Keratinocyte (primary cell): ENCODE data around the gene GSTO2. TPM values are rescaled to one million over a fixed set of nuclear protein-coding genes. Genes with fewer than 3 reads are reported as not detected.

Source experiments
- DNase-seq: peaks from one replicate; pipeline ENCODE4 v3.0.0-alpha.2; 2011; ENCODE audit warnings: low read depth, missing footprints, low spot score
- FAIRE-seq: peaks from 2 replicates; lab custom pipeline; 2011; peaks lifted over from hg19 to GRCh38; lab: Jason Lieb, UNC
- H2AFZ ChIP-seq: 2 replicates; pipeline ENCODE4 v1.6.0; 2012; ENCODE audit warnings: low read length, control low read depth, inconsistent platforms; ENCODE audit not compliant: control insufficient read depth
- H3K27ac ChIP-seq: 2 replicates; pipeline ENCODE4 v1.5.1; 2011; ENCODE audit warnings: low read length; ENCODE audit not compliant: control insufficient read depth, insufficient read depth
- H3K27me3 ChIP-seq: 3 replicates; pipeline ENCODE4 v1.6.0; 2011; ENCODE audit warnings: low read length; ENCODE audit not compliant: control insufficient read depth, insufficient read depth; ENCODE audit errors: extremely low read depth
- H3K36me3 ChIP-seq, 2 experiments: 2 replicates in 1 of 2; 3 replicates in 1 of 2; pipeline ENCODE4 v1.5.1; 2011; ENCODE audit warnings: low read length in 2 of 2, mild to moderate bottlenecking in 1 of 2; ENCODE audit not compliant: control insufficient read depth in 2 of 2, insufficient read depth in 2 of 2; ENCODE audit errors: extremely low read depth in 1 of 2
- H3K4me1 ChIP-seq: 3 replicates; pipeline ENCODE4 v1.5.1; 2011; ENCODE audit warnings: low read length; ENCODE audit not compliant: control insufficient read depth, insufficient read depth; ENCODE audit errors: extremely low read depth
- H3K4me2 ChIP-seq: 3 replicates; pipeline ENCODE4 v1.6.0; 2011; ENCODE audit warnings: low read depth, low read length; ENCODE audit not compliant: control insufficient read depth, insufficient read depth; ENCODE audit errors: extremely low read depth
- H3K4me3 ChIP-seq, 3 experiments: fragments of 200-600 bp in 1 of 3; sonication (generic) in 1 of 3; 2 replicates in 2 of 3; 3 replicates in 1 of 3; pipeline ENCODE4 v1.5.1; 2011 to 2016; ENCODE audit warnings: low read length in 3 of 3, mild to moderate bottlenecking in 3 of 3, control low read depth in 2 of 3, inconsistent platforms in 1 of 3, low read depth in 1 of 3, mixed read lengths in 1 of 3, mixed run types in 1 of 3, moderate library complexity in 1 of 3; ENCODE audit not compliant: control insufficient read depth in 2 of 3, insufficient read depth in 2 of 3; ENCODE audit errors: extremely low read depth in 1 of 3
- H3K79me2 ChIP-seq: 2 replicates; pipeline ENCODE4 v1.6.0; 2012; ENCODE audit warnings: low read length; ENCODE audit not compliant: control insufficient read depth, insufficient read depth
- H3K9ac ChIP-seq: 3 replicates; pipeline ENCODE4 v1.6.0; 2011; ENCODE audit warnings: low read length; ENCODE audit not compliant: control insufficient read depth, insufficient read depth; ENCODE audit errors: extremely low read depth
- H3K9me1 ChIP-seq: 3 replicates; pipeline ENCODE4 v1.6.0; 2011; ENCODE audit warnings: low read length; ENCODE audit not compliant: control insufficient read depth, insufficient read depth; ENCODE audit errors: extremely low read depth
- H3K9me3 ChIP-seq: 2 replicates; pipeline ENCODE4 v1.5.1; 2012; ENCODE audit warnings: low read depth, low read length; ENCODE audit not compliant: control insufficient read depth
- H4K20me1 ChIP-seq: 3 replicates; pipeline ENCODE4 v1.6.0; 2011; ENCODE audit warnings: low read length; ENCODE audit not compliant: control insufficient read depth, insufficient read depth; ENCODE audit errors: extremely low read depth
- EZH2 ChIP-seq: IDR thresholded peaks from one replicate; pipeline ENCODE4 v1.6.1; 2012; ENCODE audit warnings: inconsistent platforms, mild to moderate bottlenecking, low read length, moderate library complexity
- dilution Hi-C: fragments of 300-500 bp; cut with MboI; formaldehyde crosslinking; loops from one replicate; pipeline ENCODE4 v1.7.0; 2020; ENCODE audit warnings: low sequenced_read_pairs; ENCODE audit not compliant: extremely low pct_ligation_motif_present
- polyA plus RNA-seq, 5 experiments: library from polyadenylated mRNA; depleted of rRNA in 3 of 5; stranded (reverse) in 3 of 5; stranded (forward) in 1 of 5; unstranded in 1 of 5; fragments of >200 nt; gene quantifications; 1 replicate in 1 of 5; 2 replicates in 3 of 5; 3 replicates in 1 of 5; pipeline versions ENCODE4 v1.2.1 to v1.2.3, GENCODE V29; 2011 to 2012; ENCODE audit warnings: missing spikeins in 2 of 5, low read depth in 1 of 5, low replicate concordance in 1 of 5
- TF ChIP-seq, protein P1 (sequence below), 3 experiments: IDR thresholded peaks in 1 of 3; conservative IDR thresholded peaks in 1 of 3; optimal IDR thresholded peaks in 1 of 3; 2 replicates in 2 of 3; 3 replicates in 1 of 3; pipeline versions ENCODE3 to v1.5.1; 2011; ENCODE audit warnings: low read length in 3 of 3, mild to moderate bottlenecking in 3 of 3, moderate library complexity in 2 of 3, control low read depth in 1 of 3, inconsistent platforms in 1 of 3; ENCODE audit not compliant: insufficient read depth in 2 of 3; ENCODE audit errors: extremely low read depth in 1 of 3

Gene GSTO2
- polyA plus RNA-seq, 1 donor (not counting 4 experiments of a cell fraction or from before 2014, with no cell fraction given), result 56.9 TPM

DNA sequence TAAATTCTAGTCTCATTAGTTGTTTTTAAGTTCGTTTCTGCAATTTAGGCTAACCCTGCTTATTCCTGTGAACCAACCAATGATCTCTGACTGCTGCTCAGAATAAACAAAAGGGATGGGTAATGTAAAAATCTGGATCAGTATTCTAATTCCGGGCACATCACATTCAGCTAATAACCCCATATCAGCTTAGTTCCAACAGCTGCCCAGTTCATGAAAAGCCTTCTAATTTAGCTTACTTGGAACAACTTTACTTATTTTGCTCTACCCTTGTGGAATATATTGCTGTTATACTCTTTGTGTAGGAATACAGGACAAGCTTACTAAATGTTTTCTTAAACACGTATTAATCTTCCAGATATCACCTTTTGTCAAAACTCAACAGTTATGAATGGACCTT lies 33.2 kb upstream of the GSTO2 start:
- H3K9me1 ChIP-seq, result no peaks in the 10 kb centered on the region
- H3K27ac ChIP-seq, result no peak overlapping the region
- H3K4me2 ChIP-seq, result no peak overlapping the region
- H2AFZ ChIP-seq, result no peak overlapping the region
- no peaks in the 10 kb centered on the region for H3K9me3 ChIP-seq
- no peaks in the 10 kb centered on the region for H3K36me3 ChIP-seq
- H3K4me1 ChIP-seq, result no peaks in the 10 kb centered on the region
- dilution Hi-C loops, result no loop called here
- DNase-seq (no peak), FAIRE-seq (no peak)
- H3K4me3 ChIP-seq, result no peak overlapping the region
- H3K27me3 ChIP-seq, result no peaks in the 10 kb centered on the region
- no peaks in the 10 kb centered on the region for H3K79me2 ChIP-seq
- TF ChIP-seq EZH2, result no peak
- TF ChIP-seq, protein P1, sequence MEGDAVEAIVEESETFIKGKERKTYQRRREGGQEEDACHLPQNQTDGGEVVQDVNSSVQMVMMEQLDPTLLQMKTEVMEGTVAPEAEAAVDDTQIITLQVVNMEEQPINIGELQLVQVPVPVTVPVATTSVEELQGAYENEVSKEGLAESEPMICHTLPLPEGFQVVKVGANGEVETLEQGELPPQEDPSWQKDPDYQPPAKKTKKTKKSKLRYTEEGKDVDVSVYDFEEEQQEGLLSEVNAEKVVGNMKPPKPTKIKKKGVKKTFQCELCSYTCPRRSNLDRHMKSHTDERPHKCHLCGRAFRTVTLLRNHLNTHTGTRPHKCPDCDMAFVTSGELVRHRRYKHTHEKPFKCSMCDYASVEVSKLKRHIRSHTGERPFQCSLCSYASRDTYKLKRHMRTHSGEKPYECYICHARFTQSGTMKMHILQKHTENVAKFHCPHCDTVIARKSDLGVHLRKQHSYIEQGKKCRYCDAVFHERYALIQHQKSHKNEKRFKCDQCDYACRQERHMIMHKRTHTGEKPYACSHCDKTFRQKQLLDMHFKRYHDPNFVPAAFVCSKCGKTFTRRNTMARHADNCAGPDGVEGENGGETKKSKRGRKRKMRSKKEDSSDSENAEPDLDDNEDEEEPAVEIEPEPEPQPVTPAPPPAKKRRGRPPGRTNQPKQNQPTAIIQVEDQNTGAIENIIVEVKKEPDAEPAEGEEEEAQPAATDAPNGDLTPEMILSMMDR (optimal IDR thresholded peaks at IDR 0.05 in 1 of 3, IDR thresholded peaks at IDR 0.05 in 1 of 3, conservative IDR thresholded peaks at IDR 0.05 in 1 of 3; ENCODE audit: extremely low read depth in 1 of 3, insufficient read depth in 2 of 3, low read length in 3 of 3), result no peak
- no peaks in the 10 kb centered on the region for H4K20me1 ChIP-seq
- H3K9ac ChIP-seq, result no peak overlapping the region

DNA sequence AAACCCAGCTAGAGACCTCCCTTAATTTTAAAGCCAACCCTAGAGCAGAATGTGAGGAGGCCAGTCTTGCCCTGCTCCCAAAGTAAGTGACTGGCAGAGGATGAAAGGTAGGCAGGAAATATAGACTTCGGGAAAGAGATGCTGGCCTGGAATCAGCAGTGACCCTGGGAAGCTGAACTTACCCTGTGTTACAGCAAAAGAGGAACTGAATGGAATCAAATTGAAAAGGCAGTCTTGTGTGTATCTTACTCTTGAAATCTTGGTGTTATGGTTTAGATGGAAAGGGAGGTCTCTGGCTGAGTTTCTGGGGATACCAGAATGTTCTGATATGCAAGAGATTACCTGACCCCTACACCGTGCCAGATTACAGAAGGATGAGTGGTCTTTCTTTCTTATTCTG lies 28.9 kb upstream of the GSTO2 start:
- H3K4me2 ChIP-seq, result no peak overlapping the region
- no peaks in the 10 kb centered on the region for H3K36me3 ChIP-seq
- H3K27me3 ChIP-seq, result no peaks in the 10 kb centered on the region
- dilution Hi-C loops, result no loop called here
- TF ChIP-seq, protein P1 (optimal IDR thresholded peaks at IDR 0.05 in 1 of 3, IDR thresholded peaks at IDR 0.05 in 1 of 3, conservative IDR thresholded peaks at IDR 0.05 in 1 of 3; ENCODE audit: extremely low read depth in 1 of 3, insufficient read depth in 2 of 3, low read length in 3 of 3), result no peak
- no peak for TF ChIP-seq EZH2
- no peaks in the 10 kb centered on the region for H3K9me3 ChIP-seq
- H2AFZ ChIP-seq, result no peak overlapping the region
- no peaks in the 10 kb centered on the region for H4K20me1 ChIP-seq
- DNase-seq (no peak), FAIRE-seq (no peak)
- no peak overlapping the region for H3K27ac ChIP-seq
- no peaks in the 10 kb centered on the region for H3K79me2 ChIP-seq
- no peak overlapping the region for H3K4me3 ChIP-seq
- H3K4me1 ChIP-seq, result no peaks in the 10 kb centered on the region
- H3K9ac ChIP-seq, result no peak overlapping the region
- H3K9me1 ChIP-seq, result no peaks in the 10 kb centered on the region
